GM12878 (cell line): Measurements from ENCODE around the gene NRP2. TPM values are rescaled to one million over a fixed set of nuclear protein-coding genes. Genes with fewer than 3 reads are reported as not detected.

Experiments used
- CEBPB ChIP-seq, 2 experiments: fragments of 150-350 bp in 1 of 2; IDR thresholded peaks; 2 replicates each; pipeline ENCODE4 v1.6.1; 2012 to 2014; ENCODE audit warnings: low read depth in 2 of 2, low read length in 2 of 2, borderline replicate concordance in 1 of 2, inconsistent platforms in 1 of 2
- MTA2 ChIP-seq: fragments of 450-650 bp; IDR thresholded peaks from 2 replicates; pipeline ENCODE4 v1.6.1; 2016; ENCODE audit warnings: low read depth, mild to moderate bottlenecking, moderate library complexity
- NFYB ChIP-seq: IDR thresholded peaks from 2 replicates; pipeline ENCODE4 v1.6.1; 2011; ENCODE audit warnings: low read depth, mild to moderate bottlenecking, low read length, improper control_type of control experiment, moderate library complexity; ENCODE audit not compliant: insufficient read depth
- POLR2A ChIP-seq: IDR thresholded peaks from 2 replicates; pipeline ENCODE4 v1.6.1; 2011; ENCODE audit warnings: low read depth, mild to moderate bottlenecking, low read length
- RELA ChIP-seq: fragments of 450-650 bp; IDR thresholded peaks from 2 replicates; pipeline ENCODE4 v1.8.0; 2014; ENCODE audit warnings: borderline replicate concordance; ENCODE audit not compliant: partially characterized antibody
- SPI1 ChIP-seq: IDR thresholded peaks from 2 replicates; pipeline ENCODE4 v1.6.1; 2011; ENCODE audit warnings: low read depth, mild to moderate bottlenecking, low read length, moderate library complexity, borderline replicate concordance; ENCODE audit not compliant: insufficient read depth
- polyA plus RNA-seq, 11 experiments: library from polyadenylated mRNA; depleted of rRNA in 4 of 11; unstranded in 6 of 11; stranded (reverse) in 5 of 11; fragments of >200 nt; fragmentation: Nextera tagmentation in 4 of 11; fragmentation: Illumina TruSeq in 1 of 11; extraction: Ambion mirVana in 4 of 11; extraction: Trizol in 1 of 11; gene quantifications; 1 replicate in 1 of 11; 2 replicates in 10 of 11; pipeline versions ENCODE4 v1.2.1 to v1.2.3, GENCODE V29; 2011 to 2016; ENCODE audit warnings: inconsistent platforms in 2 of 11, missing spikeins in 2 of 11, low read depth in 1 of 11
- total RNA-seq, 4 experiments: library from RNA; depleted of rRNA in 3 of 4; stranded (reverse); fragments of >200 nt in 3 of 4; fragmentation: Illumina TruSeq in 1 of 4; extraction: Trizol in 1 of 4; gene quantifications; 2 replicates each; pipeline versions ENCODE4 v1.2.1 to v1.2.3, GENCODE V29; 2013 to 2021
- TF ChIP-seq, protein P1 (sequence below): IDR thresholded peaks from 2 replicates; pipeline ENCODE4 v1.6.1; 2012; ENCODE audit warnings: mild to moderate bottlenecking, low read depth, low read length
- TF ChIP-seq, protein P2 (sequence below): fragments of 150-350 bp; IDR thresholded peaks from 2 replicates; pipeline ENCODE4 v1.6.1; 2016; ENCODE audit warnings: low read depth, low read length
- TF ChIP-seq, protein P3 (sequence below): IDR thresholded peaks from 2 replicates; pipeline ENCODE4 v1.6.1; 2012; ENCODE audit warnings: low read depth, low read length, improper control_type of control experiment
- TF ChIP-seq, protein P4 (sequence below): fragments of 450-650 bp; IDR thresholded peaks from 2 replicates; pipeline ENCODE4 v1.6.1; 2018; ENCODE audit warnings: mild to moderate bottlenecking, low read depth, moderate library complexity; ENCODE audit not compliant: partially characterized antibody
- TF ChIP-seq, protein P5 (sequence below): fragments of 150-350 bp; IDR thresholded peaks from 2 replicates; pipeline ENCODE4 v1.6.1; 2014; ENCODE audit warnings: mild to moderate bottlenecking, low read depth, low read length
- TF ChIP-seq, protein P6 (sequence below): fragments of 450-650 bp; IDR thresholded peaks from 2 replicates; pipeline ENCODE4 v1.6.1; 2016; ENCODE audit warnings: mild to moderate bottlenecking, moderate library complexity, borderline replicate concordance

The NRP2 gene
- total and polyA plus RNA-seq, 10 of the 15 experiments (the other 5 are each of a cell fraction or from before 2014, with no cell fraction given), result 0.06 to 1.2 (median 0.46) TPM

DNA sequence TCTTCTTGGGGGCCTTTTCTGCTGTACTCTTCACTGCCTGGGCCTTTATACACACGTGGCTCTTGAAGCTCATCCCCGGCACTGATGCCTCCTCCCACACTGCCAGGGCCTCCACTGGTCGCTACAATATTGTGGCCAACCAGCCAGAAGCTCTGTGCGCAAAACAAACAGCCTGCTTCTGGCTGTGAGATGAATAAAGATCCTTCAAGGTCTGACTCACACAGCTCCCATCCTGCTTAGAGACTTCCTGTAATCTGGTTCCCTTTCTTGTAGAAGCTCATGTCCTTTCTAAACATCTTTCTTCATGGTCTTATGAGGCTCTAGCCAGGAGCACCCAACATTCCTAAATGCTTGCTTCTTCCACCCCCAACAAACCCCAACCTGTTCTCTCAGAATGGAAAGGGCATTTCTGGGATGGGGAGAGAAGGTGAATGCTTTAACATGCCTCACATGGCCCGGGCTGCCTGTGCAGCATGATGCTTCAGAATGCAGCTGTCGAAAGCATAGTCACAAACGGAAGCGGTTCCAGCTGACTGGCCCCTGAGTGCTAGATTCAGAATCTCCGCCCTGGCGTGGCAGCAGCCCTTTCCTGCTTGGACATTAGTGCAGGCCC, 24.6 kb downstream of the NRP2 start (continued):
- TF ChIP-seq, protein P1, sequence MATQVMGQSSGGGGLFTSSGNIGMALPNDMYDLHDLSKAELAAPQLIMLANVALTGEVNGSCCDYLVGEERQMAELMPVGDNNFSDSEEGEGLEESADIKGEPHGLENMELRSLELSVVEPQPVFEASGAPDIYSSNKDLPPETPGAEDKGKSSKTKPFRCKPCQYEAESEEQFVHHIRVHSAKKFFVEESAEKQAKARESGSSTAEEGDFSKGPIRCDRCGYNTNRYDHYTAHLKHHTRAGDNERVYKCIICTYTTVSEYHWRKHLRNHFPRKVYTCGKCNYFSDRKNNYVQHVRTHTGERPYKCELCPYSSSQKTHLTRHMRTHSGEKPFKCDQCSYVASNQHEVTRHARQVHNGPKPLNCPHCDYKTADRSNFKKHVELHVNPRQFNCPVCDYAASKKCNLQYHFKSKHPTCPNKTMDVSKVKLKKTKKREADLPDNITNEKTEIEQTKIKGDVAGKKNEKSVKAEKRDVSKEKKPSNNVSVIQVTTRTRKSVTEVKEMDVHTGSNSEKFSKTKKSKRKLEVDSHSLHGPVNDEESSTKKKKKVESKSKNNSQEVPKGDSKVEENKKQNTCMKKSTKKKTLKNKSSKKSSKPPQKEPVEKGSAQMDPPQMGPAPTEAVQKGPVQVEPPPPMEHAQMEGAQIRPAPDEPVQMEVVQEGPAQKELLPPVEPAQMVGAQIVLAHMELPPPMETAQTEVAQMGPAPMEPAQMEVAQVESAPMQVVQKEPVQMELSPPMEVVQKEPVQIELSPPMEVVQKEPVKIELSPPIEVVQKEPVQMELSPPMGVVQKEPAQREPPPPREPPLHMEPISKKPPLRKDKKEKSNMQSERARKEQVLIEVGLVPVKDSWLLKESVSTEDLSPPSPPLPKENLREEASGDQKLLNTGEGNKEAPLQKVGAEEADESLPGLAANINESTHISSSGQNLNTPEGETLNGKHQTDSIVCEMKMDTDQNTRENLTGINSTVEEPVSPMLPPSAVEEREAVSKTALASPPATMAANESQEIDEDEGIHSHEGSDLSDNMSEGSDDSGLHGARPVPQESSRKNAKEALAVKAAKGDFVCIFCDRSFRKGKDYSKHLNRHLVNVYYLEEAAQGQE, result no peak
- TF ChIP-seq MTA2, result peak; percentile 44
- TF ChIP-seq, protein P2, sequence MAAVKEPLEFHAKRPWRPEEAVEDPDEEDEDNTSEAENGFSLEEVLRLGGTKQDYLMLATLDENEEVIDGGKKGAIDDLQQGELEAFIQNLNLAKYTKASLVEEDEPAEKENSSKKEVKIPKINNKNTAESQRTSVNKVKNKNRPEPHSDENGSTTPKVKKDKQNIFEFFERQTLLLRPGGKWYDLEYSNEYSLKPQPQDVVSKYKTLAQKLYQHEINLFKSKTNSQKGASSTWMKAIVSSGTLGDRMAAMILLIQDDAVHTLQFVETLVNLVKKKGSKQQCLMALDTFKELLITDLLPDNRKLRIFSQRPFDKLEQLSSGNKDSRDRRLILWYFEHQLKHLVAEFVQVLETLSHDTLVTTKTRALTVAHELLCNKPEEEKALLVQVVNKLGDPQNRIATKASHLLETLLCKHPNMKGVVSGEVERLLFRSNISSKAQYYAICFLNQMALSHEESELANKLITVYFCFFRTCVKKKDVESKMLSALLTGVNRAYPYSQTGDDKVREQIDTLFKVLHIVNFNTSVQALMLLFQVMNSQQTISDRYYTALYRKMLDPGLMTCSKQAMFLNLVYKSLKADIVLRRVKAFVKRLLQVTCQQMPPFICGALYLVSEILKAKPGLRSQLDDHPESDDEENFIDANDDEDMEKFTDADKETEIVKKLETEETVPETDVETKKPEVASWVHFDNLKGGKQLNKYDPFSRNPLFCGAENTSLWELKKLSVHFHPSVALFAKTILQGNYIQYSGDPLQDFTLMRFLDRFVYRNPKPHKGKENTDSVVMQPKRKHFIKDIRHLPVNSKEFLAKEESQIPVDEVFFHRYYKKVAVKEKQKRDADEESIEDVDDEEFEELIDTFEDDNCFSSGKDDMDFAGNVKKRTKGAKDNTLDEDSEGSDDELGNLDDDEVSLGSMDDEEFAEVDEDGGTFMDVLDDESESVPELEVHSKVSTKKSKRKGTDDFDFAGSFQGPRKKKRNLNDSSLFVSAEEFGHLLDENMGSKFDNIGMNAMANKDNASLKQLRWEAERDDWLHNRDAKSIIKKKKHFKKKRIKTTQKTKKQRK, result no peak
- TF ChIP-seq, protein P3, sequence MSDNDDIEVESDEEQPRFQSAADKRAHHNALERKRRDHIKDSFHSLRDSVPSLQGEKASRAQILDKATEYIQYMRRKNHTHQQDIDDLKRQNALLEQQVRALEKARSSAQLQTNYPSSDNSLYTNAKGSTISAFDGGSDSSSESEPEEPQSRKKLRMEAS, result peak; percentile 90
- TF ChIP-seq SPI1, result peak; percentile 50; the same call in 1 of the 2 replicates
- TF ChIP-seq, protein P4, sequence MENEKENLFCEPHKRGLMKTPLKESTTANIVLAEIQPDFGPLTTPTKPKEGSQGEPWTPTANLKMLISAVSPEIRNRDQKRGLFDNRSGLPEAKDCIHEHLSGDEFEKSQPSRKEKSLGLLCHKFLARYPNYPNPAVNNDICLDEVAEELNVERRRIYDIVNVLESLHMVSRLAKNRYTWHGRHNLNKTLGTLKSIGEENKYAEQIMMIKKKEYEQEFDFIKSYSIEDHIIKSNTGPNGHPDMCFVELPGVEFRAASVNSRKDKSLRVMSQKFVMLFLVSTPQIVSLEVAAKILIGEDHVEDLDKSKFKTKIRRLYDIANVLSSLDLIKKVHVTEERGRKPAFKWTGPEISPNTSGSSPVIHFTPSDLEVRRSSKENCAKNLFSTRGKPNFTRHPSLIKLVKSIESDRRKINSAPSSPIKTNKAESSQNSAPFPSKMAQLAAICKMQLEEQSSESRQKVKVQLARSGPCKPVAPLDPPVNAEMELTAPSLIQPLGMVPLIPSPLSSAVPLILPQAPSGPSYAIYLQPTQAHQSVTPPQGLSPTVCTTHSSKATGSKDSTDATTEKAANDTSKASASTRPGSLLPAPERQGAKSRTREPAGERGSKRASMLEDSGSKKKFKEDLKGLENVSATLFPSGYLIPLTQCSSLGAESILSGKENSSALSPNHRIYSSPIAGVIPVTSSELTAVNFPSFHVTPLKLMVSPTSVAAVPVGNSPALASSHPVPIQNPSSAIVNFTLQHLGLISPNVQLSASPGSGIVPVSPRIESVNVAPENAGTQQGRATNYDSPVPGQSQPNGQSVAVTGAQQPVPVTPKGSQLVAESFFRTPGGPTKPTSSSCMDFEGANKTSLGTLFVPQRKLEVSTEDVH, result no peak
- TF ChIP-seq RELA, result peak; percentile 18
- TF ChIP-seq NFYB, result 0 out of 2 replicates have a peak, but pooled peaks have one; percentile 26
- TF ChIP-seq, protein P5, sequence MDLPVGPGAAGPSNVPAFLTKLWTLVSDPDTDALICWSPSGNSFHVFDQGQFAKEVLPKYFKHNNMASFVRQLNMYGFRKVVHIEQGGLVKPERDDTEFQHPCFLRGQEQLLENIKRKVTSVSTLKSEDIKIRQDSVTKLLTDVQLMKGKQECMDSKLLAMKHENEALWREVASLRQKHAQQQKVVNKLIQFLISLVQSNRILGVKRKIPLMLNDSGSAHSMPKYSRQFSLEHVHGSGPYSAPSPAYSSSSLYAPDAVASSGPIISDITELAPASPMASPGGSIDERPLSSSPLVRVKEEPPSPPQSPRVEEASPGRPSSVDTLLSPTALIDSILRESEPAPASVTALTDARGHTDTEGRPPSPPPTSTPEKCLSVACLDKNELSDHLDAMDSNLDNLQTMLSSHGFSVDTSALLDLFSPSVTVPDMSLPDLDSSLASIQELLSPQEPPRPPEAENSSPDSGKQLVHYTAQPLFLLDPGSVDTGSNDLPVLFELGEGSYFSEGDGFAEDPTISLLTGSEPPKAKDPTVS, result no peak
- peak; percentile 88 for TF ChIP-seq POLR2A
- TF ChIP-seq, protein P6, sequence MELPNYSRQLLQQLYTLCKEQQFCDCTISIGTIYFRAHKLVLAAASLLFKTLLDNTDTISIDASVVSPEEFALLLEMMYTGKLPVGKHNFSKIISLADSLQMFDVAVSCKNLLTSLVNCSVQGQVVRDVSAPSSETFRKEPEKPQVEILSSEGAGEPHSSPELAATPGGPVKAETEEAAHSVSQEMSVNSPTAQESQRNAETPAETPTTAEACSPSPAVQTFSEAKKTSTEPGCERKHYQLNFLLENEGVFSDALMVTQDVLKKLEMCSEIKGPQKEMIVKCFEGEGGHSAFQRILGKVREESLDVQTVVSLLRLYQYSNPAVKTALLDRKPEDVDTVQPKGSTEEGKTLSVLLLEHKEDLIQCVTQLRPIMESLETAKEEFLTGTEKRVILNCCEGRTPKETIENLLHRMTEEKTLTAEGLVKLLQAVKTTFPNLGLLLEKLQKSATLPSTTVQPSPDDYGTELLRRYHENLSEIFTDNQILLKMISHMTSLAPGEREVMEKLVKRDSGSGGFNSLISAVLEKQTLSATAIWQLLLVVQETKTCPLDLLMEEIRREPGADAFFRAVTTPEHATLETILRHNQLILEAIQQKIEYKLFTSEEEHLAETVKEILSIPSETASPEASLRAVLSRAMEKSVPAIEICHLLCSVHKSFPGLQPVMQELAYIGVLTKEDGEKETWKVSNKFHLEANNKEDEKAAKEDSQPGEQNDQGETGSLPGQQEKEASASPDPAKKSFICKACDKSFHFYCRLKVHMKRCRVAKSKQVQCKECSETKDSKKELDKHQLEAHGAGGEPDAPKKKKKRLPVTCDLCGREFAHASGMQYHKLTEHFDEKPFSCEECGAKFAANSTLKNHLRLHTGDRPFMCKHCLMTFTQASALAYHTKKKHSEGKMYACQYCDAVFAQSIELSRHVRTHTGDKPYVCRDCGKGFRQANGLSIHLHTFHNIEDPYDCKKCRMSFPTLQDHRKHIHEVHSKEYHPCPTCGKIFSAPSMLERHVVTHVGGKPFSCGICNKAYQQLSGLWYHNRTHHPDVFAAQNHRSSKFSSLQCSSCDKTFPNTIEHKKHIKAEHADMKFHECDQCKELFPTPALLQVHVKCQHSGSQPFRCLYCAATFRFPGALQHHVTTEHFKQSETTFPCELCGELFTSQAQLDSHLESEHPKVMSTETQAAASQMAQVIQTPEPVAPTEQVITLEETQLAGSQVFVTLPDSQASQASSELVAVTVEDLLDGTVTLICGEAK, result peak; percentile 32; the same call in 1 of the 2 replicates
- TF ChIP-seq CEBPB (IDR thresholded peaks at IDR 0.05; ENCODE audit: borderline replicate concordance in 1 of 2, low read depth in 2 of 2, low read length in 2 of 2), result no peak
